ENCODE data around the gene MAN1B1.

The MAN1B1 gene

GRCh38 chr9:137087409-137087925 lies 682 bp downstream of the MAN1B1 start:
- no peaks in the 10 kb centered on the region for H3K27me3 ChIP-seq (replicated peaks)
- no peak for DNase-seq
- H3K27ac ChIP-seq, result peak overlapping the region; percentile 81
- peak overlapping the region; percentile 73 for H3K4me3 ChIP-seq (ENCODE audit: low read depth, low read length)
- TF ChIP-seq, protein P1, sequence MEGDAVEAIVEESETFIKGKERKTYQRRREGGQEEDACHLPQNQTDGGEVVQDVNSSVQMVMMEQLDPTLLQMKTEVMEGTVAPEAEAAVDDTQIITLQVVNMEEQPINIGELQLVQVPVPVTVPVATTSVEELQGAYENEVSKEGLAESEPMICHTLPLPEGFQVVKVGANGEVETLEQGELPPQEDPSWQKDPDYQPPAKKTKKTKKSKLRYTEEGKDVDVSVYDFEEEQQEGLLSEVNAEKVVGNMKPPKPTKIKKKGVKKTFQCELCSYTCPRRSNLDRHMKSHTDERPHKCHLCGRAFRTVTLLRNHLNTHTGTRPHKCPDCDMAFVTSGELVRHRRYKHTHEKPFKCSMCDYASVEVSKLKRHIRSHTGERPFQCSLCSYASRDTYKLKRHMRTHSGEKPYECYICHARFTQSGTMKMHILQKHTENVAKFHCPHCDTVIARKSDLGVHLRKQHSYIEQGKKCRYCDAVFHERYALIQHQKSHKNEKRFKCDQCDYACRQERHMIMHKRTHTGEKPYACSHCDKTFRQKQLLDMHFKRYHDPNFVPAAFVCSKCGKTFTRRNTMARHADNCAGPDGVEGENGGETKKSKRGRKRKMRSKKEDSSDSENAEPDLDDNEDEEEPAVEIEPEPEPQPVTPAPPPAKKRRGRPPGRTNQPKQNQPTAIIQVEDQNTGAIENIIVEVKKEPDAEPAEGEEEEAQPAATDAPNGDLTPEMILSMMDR (IDR thresholded peaks at IDR 0.05; ENCODE audit: low read depth, low read length, missing control alignments), result no peak
- in situ Hi-C loops (cut with HindIII; ENCODE audit: low pct_ligation_motif_present, low sequenced_read_pairs), result no loop called here
- peaks cover 3% of the 10 kb centered on the region for H3K36me3 ChIP-seq (replicated peaks)

DNA sequence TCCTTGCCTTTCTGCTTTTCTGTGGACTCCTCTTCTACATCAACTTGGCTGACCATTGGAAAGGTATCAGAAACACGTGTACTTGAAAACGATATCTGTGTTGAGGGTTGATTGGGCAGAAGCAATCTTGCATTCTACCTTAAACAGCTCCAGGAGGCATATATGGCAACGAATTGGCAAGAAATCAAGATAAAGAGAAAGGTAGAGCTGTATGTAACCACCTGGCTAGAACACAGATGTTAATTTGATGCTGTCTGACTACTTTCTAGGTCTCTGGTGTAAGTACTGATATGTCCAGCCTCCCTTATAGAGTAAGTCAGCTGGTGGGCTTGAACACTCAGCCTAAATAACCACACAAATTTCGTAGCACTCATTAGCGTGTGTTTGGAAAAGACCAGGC lies 1.3 kb downstream of the MAN1B1 start:
- H3K27me3 ChIP-seq (replicated peaks), result no peaks in the 10 kb centered on the region
- in situ Hi-C loops (cut with HindIII; ENCODE audit: low pct_ligation_motif_present, low sequenced_read_pairs), result no loop called here
- peaks cover 5% of the 10 kb centered on the region for H3K36me3 ChIP-seq (replicated peaks)
- TF ChIP-seq, protein P1 (IDR thresholded peaks at IDR 0.05; ENCODE audit: low read depth, low read length, missing control alignments), result no peak
- DNase-seq, result no peak
- H3K4me3 ChIP-seq (ENCODE audit: low read depth, low read length), result no peak overlapping the region
- H3K27ac ChIP-seq, result no peak overlapping the region

GRCh38 chr9:137089232-137089947 lies 2.6 kb downstream of the MAN1B1 start:
- no peak for DNase-seq
- H3K27ac ChIP-seq, result no peak overlapping the region
- in situ Hi-C loops (cut with HindIII; ENCODE audit: low pct_ligation_motif_present, low sequenced_read_pairs), result no loop called here
- peaks cover 5% of the 10 kb centered on the region for H3K36me3 ChIP-seq (replicated peaks)
- TF ChIP-seq, protein P1 (IDR thresholded peaks at IDR 0.05; ENCODE audit: low read depth, low read length, missing control alignments), result no peak
- no peak overlapping the region for H3K4me3 ChIP-seq (ENCODE audit: low read depth, low read length)
- H3K27me3 ChIP-seq (replicated peaks), result no peaks in the 10 kb centered on the region

- in situ Hi-C loops (cut with HindIII; ENCODE audit: low pct_ligation_motif_present, low sequenced_read_pairs), result no loop called here
- Histone ChIP-seq H3K27ac (no peak overlapping the region), H3K27me3 (replicated peaks) (no peaks in the 10 kb centered on the region), H3K4me3 (ENCODE audit: low read depth, low read length) (no peak overlapping the region), H3K36me3 (replicated peaks) (peaks cover 36% of the 10 kb centered on the region)
- TF ChIP-seq, protein P1 (IDR thresholded peaks at IDR 0.05; ENCODE audit: low read depth, low read length, missing control alignments), result peak; percentile 32
- no peak for DNase-seq
Measured at GRCh38 chr9:137095664-137096517, 9.1 kb downstream of the MAN1B1 start.

GRCh38 chr9:137096785-137097546 lies 10.2 kb downstream of the MAN1B1 start:
- H3K36me3 ChIP-seq (replicated peaks), result peaks cover 44% of the 10 kb centered on the region
- H3K27me3 ChIP-seq (replicated peaks), result no peaks in the 10 kb centered on the region
- in situ Hi-C loops (cut with HindIII; ENCODE audit: low pct_ligation_motif_present, low sequenced_read_pairs), result no loop called here
- no peak for DNase-seq
- no peak overlapping the region for H3K4me3 ChIP-seq (ENCODE audit: low read depth, low read length)
- H3K27ac ChIP-seq, result no peak overlapping the region
- TF ChIP-seq, protein P1 (IDR thresholded peaks at IDR 0.05; ENCODE audit: low read depth, low read length, missing control alignments), result no peak

Data from brain microvascular endothelial cell (primary cell).